Measurements from ENCODE around the gene GOLGA8R.
"Not testable (repeated sequence)": the region's sequence is repeated elsewhere in the genome, so short reads cannot be mapped to it uniquely, and the experiment has no call there.

GRCh38 chr15:30361404-30361803, 52.7 kb downstream of the GOLGA8R start:
- TF ChIP-seq CTCF (IDR thresholded peaks at IDR 0.05); EZH2 (IDR thresholded peaks at IDR 0.05; ENCODE audit: borderline replicate concordance, insufficient read depth, low read depth, low read length, poor library complexity, severe bottlenecking): not testable (repeated sequence)
